ENCODE measurements around the gene SLC22A4. TPM values are rescaled to one million over a fixed set of nuclear protein-coding genes. Genes with fewer than 3 reads are reported as not detected.

SLC22A4 gene
- polyA plus RNA-seq, 1 donor, result 3.2 TPM

DNA sequence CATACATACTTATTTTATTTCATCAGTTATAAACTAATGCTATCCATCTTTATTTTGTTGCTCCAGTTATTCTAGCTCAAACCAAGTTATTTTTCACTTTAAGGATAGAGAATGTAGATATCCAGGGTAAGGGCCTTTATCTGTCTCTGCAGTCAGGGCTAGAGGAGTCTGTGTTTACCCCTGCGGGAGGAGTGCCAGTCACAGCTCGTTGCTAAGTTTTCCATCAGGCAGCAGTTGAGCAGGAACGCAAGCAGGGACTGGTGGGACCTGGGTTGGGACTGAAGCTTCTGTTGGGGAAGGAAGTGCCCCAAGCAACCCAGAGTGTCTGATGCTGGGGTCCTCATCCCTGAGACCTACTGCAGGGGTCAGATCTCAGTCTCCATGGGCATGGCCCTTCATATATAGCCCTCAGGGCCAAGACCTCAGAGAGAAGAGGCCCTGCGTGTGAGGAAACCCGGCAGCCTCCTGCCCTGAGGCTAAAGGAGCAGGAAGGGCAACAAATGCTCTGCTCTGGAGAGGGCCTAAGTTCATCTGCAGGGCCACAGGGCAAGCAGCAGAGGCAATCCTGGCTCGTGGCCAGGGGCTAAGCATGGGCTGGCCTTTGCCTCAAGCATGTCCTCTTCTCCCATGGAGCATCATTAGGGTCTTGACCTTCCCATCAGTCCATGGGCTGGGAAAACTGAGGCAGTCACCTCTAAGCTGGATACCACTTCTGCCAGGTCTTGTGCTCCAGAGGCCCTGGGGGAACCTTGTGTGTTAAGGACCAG lies 6.6 kb downstream of the SLC22A4 start:
- no peak for DNase-seq

- no peak for DNase-seq
Measured at GRCh38 chr5:132301344-132302271, 7.4 kb downstream of the SLC22A4 start.

- no peak for DNase-seq
Measured at GRCh38 chr5:132302413-132302812, 8.2 kb downstream of the SLC22A4 start.

DNA sequence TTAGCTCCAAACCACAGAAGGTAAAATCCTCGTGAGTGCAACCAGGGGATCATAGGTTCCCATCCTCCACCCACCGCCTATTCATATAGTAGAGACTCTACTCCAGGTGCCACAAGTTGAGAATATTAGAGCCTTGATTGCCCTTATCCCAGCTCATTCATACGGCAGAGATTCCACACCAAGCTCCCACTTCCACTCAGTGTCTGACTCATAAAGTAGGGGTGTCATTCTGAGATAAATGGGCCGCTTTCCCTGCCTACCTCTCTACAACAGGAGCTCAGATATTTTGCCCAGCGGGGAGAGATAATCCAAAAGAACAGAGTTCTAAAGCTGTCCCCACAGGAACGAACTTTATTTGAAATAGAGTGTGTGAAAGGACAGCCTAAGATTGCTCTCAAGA lies 9.4 kb downstream of the SLC22A4 start:
- DNase-seq, result no peak

GRCh38 chr5:132305420-132305819 lies 11.2 kb downstream of the SLC22A4 start:
- DNase-seq, result no peak

- DNase-seq, result no peak
Measured at GRCh38 chr5:132308701-132309100, 14.5 kb downstream of the SLC22A4 start.

- no peak for DNase-seq
Measured at GRCh38 chr5:132309679-132310078, 15.5 kb downstream of the SLC22A4 start.

DNA sequence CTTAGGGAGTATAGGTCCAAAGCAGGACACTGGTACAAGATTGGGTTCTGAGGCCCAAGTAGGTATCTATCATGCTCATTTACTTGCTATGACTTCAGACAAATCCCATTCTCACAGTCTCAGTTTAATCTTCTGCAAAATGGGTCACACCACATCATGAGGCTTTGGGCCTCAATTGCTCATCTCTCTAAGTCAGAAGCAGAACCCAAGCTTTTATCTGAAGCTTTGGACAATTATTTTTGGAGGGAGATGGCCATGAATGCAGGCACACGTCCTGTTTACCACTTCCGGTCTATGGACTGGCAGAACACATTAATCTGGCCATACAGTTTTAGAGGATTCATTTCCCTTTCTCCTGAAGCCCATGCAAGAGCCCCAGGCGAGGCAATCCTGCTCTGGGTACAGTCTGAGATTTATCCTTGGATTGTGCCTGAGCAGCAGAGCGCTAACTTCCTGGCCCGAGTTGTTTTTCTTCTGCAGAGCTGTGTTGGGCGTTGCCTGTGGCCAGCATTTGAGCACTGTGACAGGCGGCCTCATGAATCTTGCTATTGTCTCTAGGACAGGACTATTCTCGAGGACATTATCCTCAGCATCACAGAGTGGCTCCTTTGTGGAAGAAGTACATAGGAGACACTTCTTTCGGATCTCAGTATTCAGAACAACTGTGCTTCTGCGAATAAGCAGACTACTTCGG lies 16.1 kb downstream of the SLC22A4 start:
- no peak for DNase-seq

DNA sequence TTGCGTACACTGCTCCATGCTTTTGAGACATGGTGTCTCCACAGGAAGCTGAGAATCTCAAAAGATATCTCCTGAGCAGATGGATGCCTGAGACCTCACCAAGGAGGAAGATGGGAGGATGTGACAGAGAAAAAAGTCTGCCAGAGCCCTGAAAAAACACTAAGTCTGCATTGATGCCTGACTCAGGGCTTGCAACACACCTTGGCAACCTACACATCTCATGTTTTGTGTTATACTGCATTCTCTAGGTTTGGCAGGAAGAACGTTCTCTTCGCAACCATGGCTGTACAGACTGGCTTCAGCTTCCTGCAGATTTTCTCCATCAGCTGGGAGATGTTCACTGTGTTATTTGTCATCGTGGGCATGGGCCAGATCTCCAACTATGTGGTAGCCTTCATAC lies 19.2 kb downstream of the SLC22A4 start:
- no peak for DNase-seq

- DNase-seq, result no peak
Measured at GRCh38 chr5:132313961-132314432, 19.8 kb downstream of the SLC22A4 start.

DNA sequence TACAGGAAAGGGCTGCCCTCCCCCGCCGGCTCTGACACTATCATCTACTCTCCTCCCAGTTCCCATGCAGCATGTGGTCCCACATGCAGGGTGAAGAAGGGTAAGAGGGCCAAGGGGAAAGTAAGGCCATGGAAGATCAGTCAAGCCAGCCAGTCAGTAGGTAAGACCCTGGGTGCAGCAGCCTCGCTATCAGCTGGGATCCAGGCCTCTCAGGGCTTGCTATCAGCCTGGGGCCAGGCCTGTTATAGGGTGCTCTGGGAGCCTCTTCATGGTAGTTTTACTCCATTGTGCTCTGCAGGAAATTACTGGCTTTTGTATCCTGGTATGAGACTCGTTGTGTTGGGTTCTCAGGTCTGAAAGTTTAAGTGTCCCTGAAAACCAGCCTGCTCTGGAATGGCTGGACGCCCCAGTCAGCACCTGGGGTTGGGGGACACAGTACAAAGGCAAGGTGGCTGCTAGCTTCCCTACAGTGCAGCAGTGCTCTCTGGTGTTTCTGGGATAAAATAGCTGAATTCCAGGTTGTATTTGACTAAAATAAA lies 21.4 kb downstream of the SLC22A4 start:
- no peak for DNase-seq

DNA sequence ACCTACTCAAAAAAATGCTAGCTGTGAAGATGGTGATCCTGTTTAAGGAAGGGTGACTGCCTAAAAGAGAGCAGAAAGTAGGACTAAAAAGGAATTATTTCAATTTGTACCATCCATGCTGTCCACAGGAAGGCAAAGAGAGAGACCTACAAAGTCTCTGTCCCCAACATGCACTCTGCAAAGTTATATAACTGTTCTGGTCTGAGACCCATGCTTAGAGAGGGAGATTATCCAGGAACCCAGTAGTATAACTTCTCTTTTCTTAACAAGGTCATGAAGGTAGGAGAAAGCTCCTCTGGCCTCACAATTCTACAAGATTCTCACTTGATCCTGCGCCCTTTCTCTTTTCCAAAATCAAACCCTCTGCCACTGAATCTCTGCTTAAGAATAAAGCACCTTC lies 25.8 kb downstream of the SLC22A4 start:
- no peak for DNase-seq

GRCh38 chr5:132321109-132321721 lies 27.0 kb downstream of the SLC22A4 start:
- no peak for DNase-seq

GRCh38 chr5:132322266-132322665 lies 28.1 kb downstream of the SLC22A4 start:
- no peak for DNase-seq

DNA sequence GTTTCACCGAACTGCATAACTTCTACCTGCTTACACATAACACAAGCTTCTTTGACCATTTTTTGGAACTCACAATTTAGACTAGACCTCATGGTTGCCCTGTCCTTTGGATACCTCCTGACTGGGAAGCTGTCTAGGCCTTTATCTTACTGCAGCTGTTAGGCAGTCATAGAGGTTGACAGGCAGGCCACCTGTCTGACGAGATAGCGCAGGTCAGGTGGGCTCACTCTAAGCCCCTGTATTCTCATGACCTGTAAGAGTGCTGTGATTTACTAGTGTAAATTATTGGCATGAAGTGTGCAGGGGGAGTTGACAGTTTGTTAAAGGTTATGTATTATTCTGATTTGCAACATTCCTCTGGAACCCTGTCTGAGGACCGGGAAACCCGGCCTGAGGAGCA lies 29.0 kb downstream of the SLC22A4 start:
- DNase-seq, result no peak

DNA sequence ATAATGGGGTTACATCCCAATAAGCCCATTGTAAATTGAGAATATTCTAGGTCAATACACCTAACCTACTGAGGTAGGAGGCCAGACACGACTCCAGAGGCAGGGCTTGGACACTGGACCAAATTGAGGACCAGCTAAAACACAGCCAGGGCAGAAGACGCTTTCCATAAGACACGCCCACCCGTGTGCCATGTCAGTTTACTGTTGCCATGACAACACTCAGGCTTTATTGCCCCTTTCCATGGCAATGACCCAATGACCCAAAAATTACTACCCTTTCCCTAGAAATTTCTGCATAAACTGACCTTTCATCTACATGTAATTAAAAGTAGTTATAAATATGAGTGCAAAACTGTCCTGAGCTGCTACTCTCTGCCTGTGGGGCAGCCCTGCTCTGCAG lies 31.5 kb downstream of the SLC22A4 start:
- no peak for DNase-seq

- DNase-seq, result peak; percentile 17
Measured at GRCh38 chr5:132327252-132327955, 33.2 kb downstream of the SLC22A4 start.

GRCh38 chr5:132334812-132335211 lies 40.6 kb downstream of the SLC22A4 start:
- no peak for DNase-seq

- no peak for DNase-seq
Measured at GRCh38 chr5:132335402-132335801, 41.2 kb downstream of the SLC22A4 start.

GRCh38 chr5:132339502-132339901 lies 45.3 kb downstream of the SLC22A4 start:
- DNase-seq, result no peak
